ENCODE measurements around the gene SLC5A9.

- no peak for TF ChIP-seq CTCF (optimal IDR thresholded peaks at IDR 0.05 in 1 of 3, IDR thresholded peaks at IDR 0.05 in 1 of 3, conservative IDR thresholded peaks at IDR 0.05 in 1 of 3; ENCODE audit: extremely low read depth in 1 of 3, insufficient read depth in 2 of 3, low read length in 3 of 3)
- no peak for TF ChIP-seq EZH2 (IDR thresholded peaks at IDR 0.05; ENCODE audit: low read length)
Measured at GRCh38 chr1:48207536-48208075, 14.9 kb upstream of the SLC5A9 start.
